ENCODE results near the gene CRYBB3. TPM values are rescaled to one million over a fixed set of nuclear protein-coding genes. Genes with fewer than 3 reads are reported as not detected.

CRYBB3 gene
- total and polyA plus RNA-seq, 8 donors: 0.18 to 0.60 (median 0.38) TPM; not detected in 1

DNA sequence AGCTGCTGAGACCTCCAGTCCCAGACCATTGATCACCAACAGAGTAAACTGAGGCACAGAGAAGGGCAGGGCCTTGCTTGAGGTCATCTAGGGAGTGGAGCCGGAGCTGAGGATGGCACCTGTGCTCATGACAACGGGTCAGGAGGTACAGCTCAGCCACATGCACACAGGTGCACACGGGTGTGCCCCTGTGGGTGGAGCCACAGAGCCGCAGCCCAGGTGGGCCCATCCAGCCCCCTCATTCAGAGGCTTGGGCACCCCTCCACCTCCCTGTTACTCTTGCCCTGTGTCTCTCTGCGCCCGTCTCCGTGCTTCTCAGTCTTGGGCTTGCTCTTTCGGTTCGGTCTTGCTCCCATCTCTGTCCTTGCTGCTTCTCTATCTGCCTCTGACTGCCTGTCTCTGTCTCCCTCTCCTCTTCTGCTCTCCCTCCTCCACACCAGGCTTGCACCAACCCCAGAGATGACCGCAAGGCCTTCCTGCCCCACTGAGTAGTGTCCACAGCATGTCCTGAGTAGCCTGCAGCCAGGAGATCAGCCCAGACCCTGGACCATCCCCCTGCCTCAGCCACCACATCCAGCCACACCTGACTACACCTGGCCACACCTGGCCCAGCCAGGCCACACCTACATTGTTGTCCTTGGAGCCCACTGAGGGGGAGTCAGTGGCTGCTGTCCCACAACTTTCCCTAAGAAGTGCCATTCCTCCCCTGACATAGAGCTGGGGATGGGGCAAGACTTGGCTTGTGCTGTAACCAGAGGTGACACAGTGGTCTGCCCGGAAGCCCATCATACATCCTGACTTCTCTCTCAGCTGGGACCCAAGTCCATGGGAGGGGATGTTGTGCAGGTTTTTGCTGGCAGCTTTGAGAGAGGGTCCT is 39.3 kb upstream of the CRYBB3 start:
- DNase-seq (no peak), ATAC-seq (no peak)
- Histone ChIP-seq H3K27me3 (no peaks in the 10 kb centered on the region), H3K36me3 (no peaks in the 10 kb centered on the region), H3K4me3 (no peak overlapping the region), H3K4me1 (no peaks in the 10 kb centered on the region), H3K9me3 (no peaks in the 10 kb centered on the region), H3K27ac (no peak overlapping the region)
- intact Hi-C loops (cut with DNase I): no loop called here
- TF ChIP-seq, protein P1, sequence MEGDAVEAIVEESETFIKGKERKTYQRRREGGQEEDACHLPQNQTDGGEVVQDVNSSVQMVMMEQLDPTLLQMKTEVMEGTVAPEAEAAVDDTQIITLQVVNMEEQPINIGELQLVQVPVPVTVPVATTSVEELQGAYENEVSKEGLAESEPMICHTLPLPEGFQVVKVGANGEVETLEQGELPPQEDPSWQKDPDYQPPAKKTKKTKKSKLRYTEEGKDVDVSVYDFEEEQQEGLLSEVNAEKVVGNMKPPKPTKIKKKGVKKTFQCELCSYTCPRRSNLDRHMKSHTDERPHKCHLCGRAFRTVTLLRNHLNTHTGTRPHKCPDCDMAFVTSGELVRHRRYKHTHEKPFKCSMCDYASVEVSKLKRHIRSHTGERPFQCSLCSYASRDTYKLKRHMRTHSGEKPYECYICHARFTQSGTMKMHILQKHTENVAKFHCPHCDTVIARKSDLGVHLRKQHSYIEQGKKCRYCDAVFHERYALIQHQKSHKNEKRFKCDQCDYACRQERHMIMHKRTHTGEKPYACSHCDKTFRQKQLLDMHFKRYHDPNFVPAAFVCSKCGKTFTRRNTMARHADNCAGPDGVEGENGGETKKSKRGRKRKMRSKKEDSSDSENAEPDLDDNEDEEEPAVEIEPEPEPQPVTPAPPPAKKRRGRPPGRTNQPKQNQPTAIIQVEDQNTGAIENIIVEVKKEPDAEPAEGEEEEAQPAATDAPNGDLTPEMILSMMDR (IDR thresholded peaks at IDR 0.05): no peak

DNA sequence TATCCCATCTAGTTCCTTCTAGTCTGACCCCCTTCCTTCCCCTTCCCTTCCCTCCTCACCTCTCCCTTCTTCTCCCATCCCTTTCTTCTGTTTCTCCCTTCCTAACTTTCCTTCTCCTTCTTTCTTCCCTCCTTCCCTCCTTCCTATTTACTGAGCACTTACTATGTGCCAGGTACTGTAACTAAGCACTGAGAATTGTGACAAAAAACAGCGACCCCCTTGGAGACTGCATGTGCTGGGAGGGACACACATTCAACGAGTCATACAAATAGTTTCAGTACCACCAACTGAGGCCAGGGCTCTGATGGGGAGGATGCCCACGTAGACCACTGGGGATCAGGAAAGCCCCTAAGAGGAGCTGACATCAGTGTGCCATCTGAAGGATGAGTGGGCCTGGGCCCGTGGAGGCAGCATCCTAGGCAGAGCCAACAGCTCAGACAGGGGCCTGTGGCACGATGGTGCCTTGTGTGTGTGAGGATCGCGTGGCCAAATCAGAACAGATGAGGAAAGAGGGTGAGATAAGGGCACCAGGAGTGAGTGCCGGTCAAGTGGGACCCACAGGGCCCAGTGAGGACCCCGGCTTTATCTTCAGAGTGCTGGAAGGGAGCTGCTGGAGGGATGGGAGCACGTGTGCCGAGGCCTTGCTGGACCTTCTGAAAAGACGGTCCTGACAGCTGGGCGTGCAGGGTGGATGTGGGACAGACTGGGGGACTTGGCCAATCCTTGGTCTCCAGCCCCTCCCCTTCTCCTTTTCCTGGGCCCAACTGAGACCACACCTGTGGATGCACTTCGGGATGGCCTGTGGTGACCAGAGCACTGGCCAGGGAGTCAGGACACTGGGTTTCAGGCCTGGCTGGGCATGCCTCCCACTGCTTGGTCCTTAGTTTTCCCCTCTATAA is 38.4 kb upstream of the CRYBB3 start:
- TF ChIP-seq, protein P1 (IDR thresholded peaks at IDR 0.05): no peak
- no peak for DNase-seq
- Histone ChIP-seq H3K27ac (no peak overlapping the region), H3K4me1 (no peaks in the 10 kb centered on the region), H3K4me3 (no peak overlapping the region), H3K36me3 (no peaks in the 10 kb centered on the region), H3K27me3 (no peaks in the 10 kb centered on the region), H3K9me3 (no peaks in the 10 kb centered on the region)
- intact Hi-C loops (cut with DNase I): no loop called here
- ATAC-seq: no peak

DNA sequence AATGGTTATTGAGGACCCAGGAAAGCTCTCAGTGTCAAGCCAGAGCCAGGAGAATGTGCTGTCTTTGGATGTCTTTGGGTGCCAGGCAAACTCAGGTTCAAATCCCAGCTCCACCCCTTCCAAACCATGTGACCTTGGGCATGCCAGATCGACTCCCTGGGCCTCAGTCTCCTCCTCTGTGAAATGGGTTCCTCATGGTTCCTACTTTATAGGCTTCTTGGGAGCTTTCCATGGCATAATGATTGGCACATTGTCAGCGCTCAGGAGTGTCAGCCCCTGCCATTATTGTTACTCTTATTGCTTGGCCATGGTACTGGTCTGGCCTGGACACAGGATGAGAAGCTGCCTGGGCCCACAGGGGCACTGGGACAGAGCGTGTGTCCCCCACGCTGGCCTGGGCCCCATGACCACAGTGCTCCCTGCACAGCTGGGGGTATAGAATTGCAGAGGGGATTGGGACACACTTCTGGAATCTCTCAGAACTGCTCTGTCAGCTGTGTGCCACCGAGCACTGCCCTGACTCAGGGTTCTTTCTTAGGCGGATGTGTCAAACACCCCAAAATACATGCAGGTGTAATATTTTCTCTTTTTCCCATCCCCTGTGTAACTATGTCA is 37.6 kb upstream of the CRYBB3 start:
- H3K4me1 ChIP-seq: no peaks in the 10 kb centered on the region
- H3K4me3 ChIP-seq: no peak overlapping the region
- ATAC-seq (no peak), DNase-seq (no peak)
- H3K27ac ChIP-seq: no peak overlapping the region
- intact Hi-C loops (cut with DNase I): no loop called here
- H3K9me3 ChIP-seq: no peaks in the 10 kb centered on the region
- H3K36me3 ChIP-seq: no peaks in the 10 kb centered on the region
- TF ChIP-seq, protein P1 (IDR thresholded peaks at IDR 0.05): no peak
- no peaks in the 10 kb centered on the region for H3K27me3 ChIP-seq

DNA sequence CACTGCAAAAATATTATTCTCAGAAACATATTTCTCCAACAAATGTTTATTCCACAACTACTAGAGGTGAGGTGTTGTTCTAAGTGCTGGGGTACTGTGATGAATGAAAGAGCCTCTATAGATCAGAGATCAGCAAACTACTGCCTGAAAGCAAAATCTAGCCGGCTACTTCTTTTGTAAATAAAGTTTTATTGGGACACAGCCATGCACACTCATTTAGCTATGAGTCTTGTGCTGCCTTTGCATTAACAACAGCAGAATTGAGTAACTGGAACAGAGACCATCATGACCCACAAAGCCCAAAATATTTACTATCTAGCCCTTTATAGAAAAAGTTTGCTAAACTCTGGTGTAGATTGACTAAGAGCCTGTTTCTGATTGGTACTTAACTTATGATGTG is 37.1 kb upstream of the CRYBB3 start:
- no peak overlapping the region for H3K27ac ChIP-seq
- H3K27me3 ChIP-seq: no peaks in the 10 kb centered on the region
- ATAC-seq: no peak

More for the DNA sequence above, 37.1 kb upstream of the CRYBB3 start:
- Histone ChIP-seq H3K36me3 (no peaks in the 10 kb centered on the region), H3K9me3 (no peaks in the 10 kb centered on the region), H3K4me3 (no peak overlapping the region), H3K4me1 (no peaks in the 10 kb centered on the region)
- no peak for DNase-seq
- TF ChIP-seq, protein P1 (IDR thresholded peaks at IDR 0.05): no peak
- intact Hi-C loops (cut with DNase I): no loop called here
